HFF-Myc (cell line): ENCODE results near the gene TMEM237.

Experiments
- DNase-seq: peaks from one replicate; pipeline ENCODE4 v3.0.0-alpha.2; 2011; ENCODE audit warnings: low read depth; ENCODE audit errors: extremely low read depth
- H3K4me3 ChIP-seq: replicated peaks from 2 replicates; pipeline ENCODE4 v1.5.1; 2011; ENCODE audit warnings: low read depth, mild to moderate bottlenecking, control low read depth, low read length
- CTCF ChIP-seq: IDR thresholded peaks from 2 replicates; pipeline ENCODE4 v1.5.1; 2012; ENCODE audit warnings: mild to moderate bottlenecking, low read depth, low read length, control low read depth; ENCODE audit errors: missing control alignments

The TMEM237 gene

GRCh38 chr2:201628545-201628944, 14.8 kb downstream of the TMEM237 start:
- no peak overlapping the region for H3K4me3 ChIP-seq
- TF ChIP-seq CTCF, result no peak
- no peak for DNase-seq

- H3K4me3 ChIP-seq, result no peak overlapping the region
- DNase-seq, result no peak
- no peak for TF ChIP-seq CTCF
These were observed 20.9 kb downstream of the TMEM237 start for GRCh38 chr2:201622306-201622970.

- no peak for DNase-seq
- TF ChIP-seq CTCF, result no peak
- H3K4me3 ChIP-seq, result no peak overlapping the region
These were observed 21.9 kb downstream of the TMEM237 start for GRCh38 chr2:201621293-201621999.

- no peak for DNase-seq
- peak; percentile 45 for TF ChIP-seq CTCF
- no peak overlapping the region for H3K4me3 ChIP-seq
These were observed 24.3 kb downstream of the TMEM237 start for GRCh38 chr2:201618744-201619662.

- no peak overlapping the region for H3K4me3 ChIP-seq
- no peak for DNase-seq
- TF ChIP-seq CTCF, result no peak
These were observed 35.3 kb downstream of the TMEM237 start for GRCh38 chr2:201608021-201608420.

GRCh38 chr2:201607568-201607967, 35.7 kb downstream of the TMEM237 start:
- no peak overlapping the region for H3K4me3 ChIP-seq
- no peak for DNase-seq
- no peak for TF ChIP-seq CTCF
